ENCODE results near the gene ITGA11.

DNA sequence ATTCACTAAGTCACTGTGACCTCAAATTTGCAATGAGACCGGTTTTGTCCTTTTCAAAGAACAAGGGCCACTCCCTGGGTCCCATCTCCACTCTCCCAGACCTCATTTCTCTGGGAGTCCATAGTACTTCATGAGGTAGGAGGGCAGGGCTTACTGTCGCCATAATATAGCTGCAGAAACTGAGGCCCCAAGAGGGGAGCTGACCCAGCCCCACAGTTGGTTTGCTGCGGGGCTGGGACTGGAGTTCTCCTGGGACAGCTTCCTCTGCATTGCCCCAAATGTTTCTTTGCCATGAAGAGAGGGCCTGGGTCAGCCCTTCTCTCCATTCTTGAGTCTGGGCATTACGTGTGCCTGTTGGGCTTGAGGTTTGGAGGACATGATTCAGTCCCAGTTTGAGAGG is 60.1 kb downstream of the ITGA11 start:
- TF ChIP-seq, protein P1, sequence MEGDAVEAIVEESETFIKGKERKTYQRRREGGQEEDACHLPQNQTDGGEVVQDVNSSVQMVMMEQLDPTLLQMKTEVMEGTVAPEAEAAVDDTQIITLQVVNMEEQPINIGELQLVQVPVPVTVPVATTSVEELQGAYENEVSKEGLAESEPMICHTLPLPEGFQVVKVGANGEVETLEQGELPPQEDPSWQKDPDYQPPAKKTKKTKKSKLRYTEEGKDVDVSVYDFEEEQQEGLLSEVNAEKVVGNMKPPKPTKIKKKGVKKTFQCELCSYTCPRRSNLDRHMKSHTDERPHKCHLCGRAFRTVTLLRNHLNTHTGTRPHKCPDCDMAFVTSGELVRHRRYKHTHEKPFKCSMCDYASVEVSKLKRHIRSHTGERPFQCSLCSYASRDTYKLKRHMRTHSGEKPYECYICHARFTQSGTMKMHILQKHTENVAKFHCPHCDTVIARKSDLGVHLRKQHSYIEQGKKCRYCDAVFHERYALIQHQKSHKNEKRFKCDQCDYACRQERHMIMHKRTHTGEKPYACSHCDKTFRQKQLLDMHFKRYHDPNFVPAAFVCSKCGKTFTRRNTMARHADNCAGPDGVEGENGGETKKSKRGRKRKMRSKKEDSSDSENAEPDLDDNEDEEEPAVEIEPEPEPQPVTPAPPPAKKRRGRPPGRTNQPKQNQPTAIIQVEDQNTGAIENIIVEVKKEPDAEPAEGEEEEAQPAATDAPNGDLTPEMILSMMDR (IDR thresholded peaks at IDR 0.05; ENCODE audit: insufficient read depth, low read length) = no peak
- no peak for TF ChIP-seq POLR2AphosphoS5 (IDR thresholded peaks at IDR 0.05; ENCODE audit: low read depth)

Data from HL-60 (cell line).